Measurements from ENCODE around the gene HOXD11. TPM values are rescaled to one million over a fixed set of nuclear protein-coding genes. Genes with fewer than 3 reads are reported as not detected.

Gene HOXD11
- total RNA-seq, 2 donors from 2014 or later: not detected

GRCh38 chr2:176130957-176131847, 24.1 kb downstream of the HOXD11 start:
- H3K9me3 ChIP-seq: no peaks in the 10 kb centered on the region
- H3K27ac ChIP-seq: peak overlapping the region; percentile 52 to 79
- H3K4me3 ChIP-seq: peak overlapping the region; percentile 38 to 52
- no peak for TF ChIP-seq CTCF (IDR thresholded peaks at IDR 0.05)
- peaks cover 37 to 54% of the 10 kb centered on the region in 2 donors for H3K27me3 ChIP-seq
- no peak for DNase-seq (ENCODE audit: low spot score)
- H3K4me1 ChIP-seq: peaks cover 0 to 24% of the 10 kb centered on the region in 2 donors
- H3K36me3 ChIP-seq: no peaks in the 10 kb centered on the region

DNA sequence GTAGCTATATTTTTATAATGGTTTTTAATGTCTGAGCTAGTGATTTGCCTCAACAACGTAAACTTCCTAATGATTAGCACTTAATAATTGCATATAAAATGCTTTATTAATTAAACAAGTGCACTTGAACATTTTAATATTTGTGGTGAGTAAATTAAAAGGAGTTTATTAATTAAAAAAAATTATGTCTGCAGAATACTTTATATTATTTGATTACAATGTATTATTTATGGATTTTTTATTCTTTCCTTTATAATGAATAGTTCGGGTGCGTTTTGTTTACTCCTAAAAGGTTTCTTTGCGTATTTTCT, 24.7 kb downstream of the HOXD11 start:
- H3K4me3 ChIP-seq: no peak overlapping the region
- H3K27me3 ChIP-seq: peaks cover 37 to 60% of the 10 kb centered on the region in 2 donors
- H3K9me3 ChIP-seq: no peaks in the 10 kb centered on the region
- no peaks in the 10 kb centered on the region for H3K36me3 ChIP-seq
- H3K27ac ChIP-seq: no peak overlapping the region
- TF ChIP-seq CTCF (IDR thresholded peaks at IDR 0.05): no peak
- H3K4me1 ChIP-seq: peaks cover 0 to 30% of the 10 kb centered on the region in 2 donors
- DNase-seq (ENCODE audit: low spot score): no peak

DNA sequence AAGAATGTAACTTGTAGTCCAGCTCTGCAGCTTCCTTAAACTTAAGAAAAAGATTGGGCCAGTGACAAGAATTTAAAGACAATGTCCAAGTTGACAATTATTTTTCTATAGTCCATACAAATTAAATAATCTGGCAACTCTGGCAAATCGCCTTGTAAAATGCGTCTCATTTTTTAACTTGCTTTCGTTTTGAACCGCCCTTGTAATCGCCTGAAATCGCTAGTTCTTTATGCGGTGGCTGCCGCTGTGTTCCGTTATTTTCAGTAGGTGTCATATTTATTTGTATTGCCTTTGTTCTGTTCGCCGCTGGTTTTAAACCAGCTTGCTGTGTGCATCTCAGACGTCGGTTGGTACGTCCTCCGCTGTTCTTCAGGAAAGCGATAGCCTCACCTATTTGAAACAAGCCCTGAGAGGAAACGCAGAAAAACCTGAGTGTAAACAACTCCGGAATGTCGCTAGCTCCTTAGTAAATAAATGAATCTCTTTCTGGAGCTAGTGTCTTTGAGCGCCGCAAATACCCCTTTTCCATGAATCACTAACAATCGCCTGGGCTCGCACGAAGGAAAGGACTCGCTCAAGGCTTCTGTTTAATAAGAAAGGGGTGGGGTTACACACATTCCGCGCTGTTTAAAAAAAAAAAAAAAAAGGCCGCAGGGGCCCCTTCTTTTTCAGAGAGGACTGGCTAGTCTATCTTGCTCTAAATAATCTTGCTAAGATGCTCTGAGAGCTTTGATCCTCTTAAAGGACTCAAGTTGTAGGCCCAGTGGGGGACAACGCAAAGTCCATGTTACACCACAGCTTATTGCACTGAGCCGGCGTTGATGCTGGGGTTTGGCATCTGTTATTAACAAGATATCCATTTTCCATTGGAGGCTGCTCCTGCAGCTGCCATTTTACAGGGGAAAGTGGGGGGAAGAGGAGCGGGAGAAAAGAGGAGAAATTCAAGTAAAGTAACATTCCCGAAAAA, 25.4 kb downstream of the HOXD11 start:
- Histone ChIP-seq H3K4me1 (peaks cover 0 to 34% of the 10 kb centered on the region in 2 donors), H3K36me3 (no peaks in the 10 kb centered on the region), H3K27me3 (peaks cover 43 to 65% of the 10 kb centered on the region in 2 donors), H3K9me3 (no peaks in the 10 kb centered on the region), H3K4me3 (peak overlapping the region in 1 of 2 donors; percentile 15), H3K27ac (no peak overlapping the region)
- DNase-seq (ENCODE audit: low spot score): no peak
- no peak for TF ChIP-seq CTCF (IDR thresholded peaks at IDR 0.05)

- H3K27me3 ChIP-seq: peaks cover 45 to 66% of the 10 kb centered on the region in 2 donors
These were observed 26.3 kb downstream of the HOXD11 start for GRCh38 chr2:176133389-176133788.

GRCh38 chr2:176134035-176134434, 27.0 kb downstream of the HOXD11 start:
- no peak for DNase-seq (ENCODE audit: low spot score)
- Histone ChIP-seq H3K9me3 (no peaks in the 10 kb centered on the region), H3K27me3 (peaks cover 45 to 66% of the 10 kb centered on the region in 2 donors), H3K36me3 (no peaks in the 10 kb centered on the region), H3K4me1 (peaks cover 0 to 26% of the 10 kb centered on the region in 2 donors), H3K4me3 (no peak overlapping the region), H3K27ac (no peak overlapping the region)
- no peak for TF ChIP-seq CTCF (IDR thresholded peaks at IDR 0.05)

More at GRCh38 chr2:176133389-176133788, 26.3 kb downstream of the HOXD11 start:
- Histone ChIP-seq H3K9me3 (no peaks in the 10 kb centered on the region), H3K4me3 (no peak overlapping the region), H3K27ac (no peak overlapping the region), H3K36me3 (no peaks in the 10 kb centered on the region), H3K4me1 (peaks cover 0 to 32% of the 10 kb centered on the region in 2 donors)
- DNase-seq (ENCODE audit: low spot score): no peak
- no peak for TF ChIP-seq CTCF (IDR thresholded peaks at IDR 0.05)

Measured in right atrium auricular region (tissue), 2 donors.